C4-2B (cell line): Measurements from ENCODE around the gene ACTL8.

Source experiments
- H3K27ac ChIP-seq: fragments of 450-650 bp; 2 replicates; pipeline ENCODE4 v1.5.1; 2017
- ZFX ChIP-seq: fragments of 450-650 bp; IDR thresholded peaks from 2 replicates; pipeline ENCODE4 v1.6.1; 2017
- TF ChIP-seq, protein P1 (sequence below): fragments of 450-650 bp; conservative IDR thresholded peaks from 2 replicates; pipeline ENCODE4 v1.5.1; 2017; ENCODE audit warnings: mild to moderate bottlenecking

Gene ACTL8

DNA sequence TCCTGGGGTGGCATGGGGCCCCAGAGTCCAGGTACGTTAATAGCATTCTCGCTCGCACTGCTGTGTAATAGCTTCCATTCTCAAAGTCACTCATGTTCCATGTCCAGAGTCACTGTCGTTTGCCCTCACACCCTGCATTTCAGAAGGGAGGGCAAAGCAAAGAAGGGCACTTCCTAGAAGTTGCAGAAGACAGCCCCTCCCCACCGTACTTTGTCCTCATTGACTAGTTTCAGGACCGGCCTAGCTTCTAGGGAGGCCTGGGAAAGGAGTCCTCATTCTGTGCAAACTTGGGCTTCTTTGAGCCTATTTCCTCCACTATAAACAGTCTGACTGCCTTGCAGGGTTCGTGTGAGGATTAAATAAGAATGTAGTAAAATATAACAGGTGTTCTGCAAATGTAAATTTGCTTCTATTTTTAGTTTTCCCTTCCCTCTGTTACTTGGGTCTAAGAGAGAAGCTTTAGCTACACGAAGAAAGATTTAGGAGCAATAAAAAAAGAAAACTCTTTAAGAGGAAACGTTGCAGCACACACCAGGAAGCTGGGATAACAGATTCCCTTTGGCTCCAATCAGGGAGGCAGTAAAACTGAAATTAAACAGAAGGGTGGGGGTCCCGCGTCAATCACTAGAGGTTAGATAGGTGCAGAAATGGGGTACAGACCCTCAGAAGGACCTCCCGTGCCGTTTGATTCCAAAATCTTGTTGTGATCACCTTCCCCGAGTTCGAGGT is 40.1 kb downstream of the ACTL8 start:
- TF ChIP-seq, protein P1, sequence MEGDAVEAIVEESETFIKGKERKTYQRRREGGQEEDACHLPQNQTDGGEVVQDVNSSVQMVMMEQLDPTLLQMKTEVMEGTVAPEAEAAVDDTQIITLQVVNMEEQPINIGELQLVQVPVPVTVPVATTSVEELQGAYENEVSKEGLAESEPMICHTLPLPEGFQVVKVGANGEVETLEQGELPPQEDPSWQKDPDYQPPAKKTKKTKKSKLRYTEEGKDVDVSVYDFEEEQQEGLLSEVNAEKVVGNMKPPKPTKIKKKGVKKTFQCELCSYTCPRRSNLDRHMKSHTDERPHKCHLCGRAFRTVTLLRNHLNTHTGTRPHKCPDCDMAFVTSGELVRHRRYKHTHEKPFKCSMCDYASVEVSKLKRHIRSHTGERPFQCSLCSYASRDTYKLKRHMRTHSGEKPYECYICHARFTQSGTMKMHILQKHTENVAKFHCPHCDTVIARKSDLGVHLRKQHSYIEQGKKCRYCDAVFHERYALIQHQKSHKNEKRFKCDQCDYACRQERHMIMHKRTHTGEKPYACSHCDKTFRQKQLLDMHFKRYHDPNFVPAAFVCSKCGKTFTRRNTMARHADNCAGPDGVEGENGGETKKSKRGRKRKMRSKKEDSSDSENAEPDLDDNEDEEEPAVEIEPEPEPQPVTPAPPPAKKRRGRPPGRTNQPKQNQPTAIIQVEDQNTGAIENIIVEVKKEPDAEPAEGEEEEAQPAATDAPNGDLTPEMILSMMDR = no peak
- no peak for TF ChIP-seq ZFX

DNA sequence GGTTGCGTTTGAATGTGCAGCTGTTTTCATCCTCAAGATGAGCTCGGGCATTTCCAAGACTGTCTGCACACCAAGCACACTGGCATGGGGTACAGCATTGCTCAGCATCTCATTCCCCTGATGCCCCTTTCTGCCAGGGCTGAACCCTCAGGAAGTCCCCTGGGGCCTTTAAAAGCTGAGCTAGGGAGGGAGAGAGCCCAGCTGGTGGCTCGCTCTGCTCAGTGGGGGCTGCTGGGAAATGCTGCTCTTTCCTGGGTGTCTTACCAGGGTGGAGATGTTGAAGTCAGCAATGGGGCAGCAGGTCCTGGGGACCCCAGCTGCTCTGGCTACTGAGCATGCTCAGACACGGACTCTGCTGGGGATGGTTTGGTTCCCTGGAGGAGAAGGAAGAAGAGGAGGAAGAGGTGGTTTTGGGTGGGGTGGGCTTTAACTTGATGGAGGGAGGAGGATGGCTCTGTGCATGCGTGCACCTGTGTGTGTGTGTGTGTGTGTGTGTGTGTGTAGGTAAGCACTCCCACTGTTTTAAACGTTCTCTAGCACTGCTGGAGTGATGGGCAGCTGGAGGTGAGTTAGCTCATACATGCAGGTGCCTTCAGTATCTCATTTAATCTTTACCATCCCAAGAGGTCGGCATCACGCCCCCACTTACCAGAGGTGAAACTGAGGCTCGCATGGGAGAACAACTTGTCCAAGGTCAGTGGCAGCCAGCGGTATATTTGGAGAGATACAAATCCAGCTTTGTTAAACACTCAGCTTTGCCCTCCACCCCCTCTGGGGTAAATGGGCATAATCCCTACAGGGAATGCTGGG is 40.9 kb downstream of the ACTL8 start:
- no peak overlapping the region for H3K27ac ChIP-seq
- TF ChIP-seq, protein P1 = no peak
- no peak for TF ChIP-seq ZFX

More for the DNA sequence above, 40.1 kb downstream of the ACTL8 start:
- H3K27ac ChIP-seq = no peak overlapping the region

DNA sequence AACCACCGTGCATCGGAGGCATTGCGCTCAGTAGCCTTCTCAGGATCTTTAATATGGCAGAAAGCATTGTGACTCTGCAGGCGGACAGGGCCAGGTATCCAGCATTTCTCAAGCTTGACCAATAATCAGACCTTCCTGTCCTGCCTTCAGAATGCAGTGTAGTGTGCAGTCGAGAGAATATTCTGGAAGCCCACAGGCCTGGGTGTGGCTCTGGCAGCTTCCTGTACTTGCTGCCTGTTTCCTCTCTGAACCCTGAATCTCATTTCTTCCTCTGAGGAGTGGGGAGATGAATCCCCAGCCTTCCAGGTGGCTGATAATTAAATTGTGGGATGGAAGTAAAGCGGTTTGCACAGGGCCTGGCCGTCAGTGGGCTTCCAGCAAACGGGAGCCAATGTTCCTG is 42.3 kb downstream of the ACTL8 start:
- H3K27ac ChIP-seq = no peak overlapping the region
- TF ChIP-seq, protein P1 = no peak
- no peak for TF ChIP-seq ZFX

DNA sequence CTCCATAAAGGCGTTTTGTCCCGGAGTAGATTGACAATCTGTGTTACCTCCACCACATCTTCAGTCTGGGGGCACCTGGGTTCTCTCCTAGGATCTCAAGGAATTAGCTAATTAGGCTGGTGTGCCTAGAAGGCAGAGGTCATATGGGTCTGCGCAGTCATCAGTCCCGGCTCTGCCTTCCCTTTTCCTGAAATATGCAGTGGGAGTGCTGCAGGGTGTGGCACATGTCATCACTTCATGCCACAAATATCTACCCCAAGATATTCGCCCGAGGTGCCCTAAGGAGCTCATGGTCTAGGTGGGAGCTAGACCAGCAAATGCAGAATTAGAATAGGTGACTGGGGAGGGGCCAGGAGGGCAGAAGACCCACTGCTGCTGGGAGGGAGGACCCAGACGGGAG is 42.9 kb downstream of the ACTL8 start:
- no peak overlapping the region for H3K27ac ChIP-seq
- TF ChIP-seq ZFX = no peak
- TF ChIP-seq, protein P1 = no peak

DNA sequence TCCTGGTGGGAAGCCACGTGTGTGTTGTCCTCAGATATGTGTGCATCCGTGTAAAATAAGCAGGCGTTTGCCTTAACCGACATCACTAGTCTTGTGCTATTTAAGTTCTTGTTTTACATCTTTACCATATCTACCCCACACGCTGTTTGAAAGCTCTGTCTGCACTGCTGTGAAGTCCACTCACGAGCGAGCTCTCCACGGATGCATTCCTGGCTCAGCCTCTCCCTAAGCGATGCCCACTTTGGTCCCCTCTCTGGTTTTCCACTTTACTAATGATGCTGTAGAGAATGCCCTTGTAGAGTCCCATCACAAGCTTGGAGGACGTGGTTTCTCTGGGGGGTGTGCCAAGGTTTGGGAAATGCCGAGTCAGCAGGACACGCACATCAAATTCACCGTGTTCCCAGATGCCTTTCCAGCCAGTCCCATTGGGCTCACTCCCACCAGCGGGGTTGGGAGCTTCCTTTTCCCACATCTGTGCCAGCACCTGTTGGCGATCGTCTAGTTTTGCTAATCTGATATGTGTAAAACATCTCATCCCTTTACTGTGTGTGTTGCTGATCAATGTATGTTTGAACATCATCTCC is 43.8 kb downstream of the ACTL8 start:
- H3K27ac ChIP-seq = no peak overlapping the region
- TF ChIP-seq, protein P1 = no peak
- no peak for TF ChIP-seq ZFX

DNA sequence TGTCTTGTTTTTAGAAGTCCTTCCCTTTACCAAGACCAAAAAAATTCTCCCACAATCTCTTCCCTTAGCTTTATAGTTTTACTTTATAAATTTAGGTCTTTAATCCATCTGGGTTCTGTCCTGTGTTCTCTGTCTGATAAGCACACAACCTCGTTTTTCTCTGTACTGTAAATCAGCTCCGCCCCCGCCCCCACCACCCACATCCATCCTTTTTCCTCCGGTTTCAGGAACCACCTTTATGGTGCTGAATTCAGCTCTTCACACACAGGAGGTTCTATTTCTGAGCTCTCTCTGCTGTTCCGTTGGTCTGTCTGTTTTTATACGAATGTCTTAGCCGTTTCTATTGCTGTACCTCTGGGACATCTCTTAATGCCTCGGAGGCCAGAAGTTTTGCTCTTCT is 44.5 kb downstream of the ACTL8 start:
- H3K27ac ChIP-seq = no peak overlapping the region
- TF ChIP-seq ZFX = no peak
- TF ChIP-seq, protein P1 = no peak

DNA sequence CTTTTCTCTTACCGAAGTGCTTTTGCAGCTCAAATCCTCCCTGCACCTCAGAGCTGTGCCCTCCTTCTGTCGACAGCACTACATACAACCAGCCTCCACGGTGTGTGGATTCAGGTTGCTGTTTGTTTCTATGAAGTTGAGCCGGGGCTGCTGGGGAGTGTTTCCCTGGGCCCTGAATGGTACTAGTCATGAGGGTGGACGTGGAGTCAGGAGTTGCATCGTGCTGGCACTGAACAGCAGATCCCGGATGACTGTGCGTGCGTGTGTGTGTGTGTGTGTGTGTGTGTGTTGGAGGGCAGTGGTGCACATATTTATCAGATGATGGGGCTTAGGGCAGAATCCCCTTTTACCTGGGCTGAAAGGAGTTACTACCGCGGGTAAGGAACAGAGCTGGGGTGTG is 47.0 kb downstream of the ACTL8 start:
- TF ChIP-seq, protein P1 = no peak
- TF ChIP-seq ZFX = no peak
- no peak overlapping the region for H3K27ac ChIP-seq
